ENCODE results near the gene PDZRN3. TPM values are rescaled to one million over a fixed set of nuclear protein-coding genes. Genes with fewer than 3 reads are reported as not detected.

PDZRN3 gene
- total and polyA plus RNA-seq, 7 experiments from 2014 or later, result not detected

GRCh38 chr3:73624017-73624820, 522 bp downstream of the PDZRN3 start:
- ChIA-PET POLR2A (no interaction called here), CTCF (no interaction called here)
- Histone ChIP-seq H3K27ac (ENCODE audit: low read depth, low read length) (no peak overlapping the region), H3K4me3 (ENCODE audit: low read length) (no peak overlapping the region), H3K36me3 (ENCODE audit: control insufficient read depth in 2 of 3, insufficient read depth in 3 of 3, low read length in 3 of 3) (no peaks in the 10 kb centered on the region), H3K4me1 (ENCODE audit: control insufficient read depth in 2 of 2, insufficient read depth in 2 of 2, low read length in 2 of 2) (no peaks in the 10 kb centered on the region), H3K27me3 (ENCODE audit: control insufficient read depth in 2 of 2, insufficient read depth in 2 of 2, low read length in 2 of 2) (no peaks in the 10 kb centered on the region), H3K9me3 (ENCODE audit: control insufficient read depth in 2 of 3, low read length in 3 of 3) (no peaks in the 10 kb centered on the region)
- H3K36me3 Mint-ChIP-seq, result no peaks in the 10 kb centered on the region
- H3K9me3 Mint-ChIP-seq, result peaks cover 0 to 5% (median 0%) of the 10 kb centered on the region in 11 donors
- intact Hi-C loops (cut with micrococcal nuclease), result no loop called here
- H3K27ac Mint-ChIP-seq, result no peak overlapping the region
- peaks cover 15 to 21% (median 20%) of the 10 kb centered on the region in 5 donors for H3K27me3 Mint-ChIP-seq
- no peaks in the 10 kb centered on the region for H3K4me1 Mint-ChIP-seq
- no peak overlapping the region for H3K4me3 Mint-ChIP-seq
- no peak for DNase-seq
- ATAC-seq, result no peak

- no peaks in the 10 kb centered on the region for H3K36me3 ChIP-seq (ENCODE audit: control insufficient read depth in 2 of 3, insufficient read depth in 3 of 3, low read length in 3 of 3)
- no peak overlapping the region for H3K27ac ChIP-seq (ENCODE audit: low read depth, low read length)
- H3K4me1 ChIP-seq (ENCODE audit: control insufficient read depth in 2 of 2, insufficient read depth in 2 of 2, low read length in 2 of 2), result no peaks in the 10 kb centered on the region
- ChIA-PET CTCF (no interaction called here), POLR2A (no interaction called here)
- H3K4me3 ChIP-seq (ENCODE audit: low read length), result no peak overlapping the region
- no peaks in the 10 kb centered on the region for H3K27me3 ChIP-seq (ENCODE audit: control insufficient read depth in 2 of 2, insufficient read depth in 2 of 2, low read length in 2 of 2)
- Mint-ChIP-seq H3K4me1 (no peaks in the 10 kb centered on the region), H3K27ac (no peak overlapping the region), H3K9me3 (peaks cover 0 to 5% (median 0%) of the 10 kb centered on the region in 11 donors), H3K27me3 (peaks cover 15 to 21% (median 20%) of the 10 kb centered on the region in 5 donors), H3K4me3 (no peak overlapping the region), H3K36me3 (no peaks in the 10 kb centered on the region)
- ATAC-seq (no peak), DNase-seq (no peak)
- intact Hi-C loops (cut with micrococcal nuclease), result no loop called here
- no peaks in the 10 kb centered on the region for H3K9me3 ChIP-seq (ENCODE audit: control insufficient read depth in 2 of 3, low read length in 3 of 3)
Observed at GRCh38 chr3:73623346-73623745, 1.4 kb downstream of the PDZRN3 start.

- Mint-ChIP-seq H3K27ac (no peak overlapping the region), H3K4me3 (no peak overlapping the region), H3K36me3 (no peaks in the 10 kb centered on the region), H3K9me3 (peaks cover 0 to 5% (median 0%) of the 10 kb centered on the region in 11 donors), H3K4me1 (no peaks in the 10 kb centered on the region), H3K27me3 (peaks cover 10 to 21% (median 14%) of the 10 kb centered on the region in 5 donors)
- H3K27ac ChIP-seq (ENCODE audit: low read depth, low read length), result no peak overlapping the region
- H3K9me3 ChIP-seq (ENCODE audit: control insufficient read depth in 2 of 3, low read length in 3 of 3), result no peaks in the 10 kb centered on the region
- no peaks in the 10 kb centered on the region for H3K4me1 ChIP-seq (ENCODE audit: control insufficient read depth in 2 of 2, insufficient read depth in 2 of 2, low read length in 2 of 2)
- H3K27me3 ChIP-seq (ENCODE audit: control insufficient read depth in 2 of 2, insufficient read depth in 2 of 2, low read length in 2 of 2), result no peaks in the 10 kb centered on the region
- H3K36me3 ChIP-seq (ENCODE audit: control insufficient read depth in 2 of 3, insufficient read depth in 3 of 3, low read length in 3 of 3), result no peaks in the 10 kb centered on the region
- DNase-seq (no peak), ATAC-seq (no peak)
- ChIA-PET CTCF (no interaction called here), POLR2A (no interaction called here)
- intact Hi-C loops (cut with micrococcal nuclease), result no loop called here
- H3K4me3 ChIP-seq (ENCODE audit: low read length), result no peak overlapping the region
Observed at GRCh38 chr3:73622091-73622805, 2.5 kb downstream of the PDZRN3 start.

- DNase-seq (no peak), ATAC-seq (no peak)
- H3K4me3 Mint-ChIP-seq, result no peak overlapping the region
- no peaks in the 10 kb centered on the region for H3K27me3 ChIP-seq (ENCODE audit: control insufficient read depth in 2 of 2, insufficient read depth in 2 of 2, low read length in 2 of 2)
- H3K4me1 ChIP-seq (ENCODE audit: control insufficient read depth in 2 of 2, insufficient read depth in 2 of 2, low read length in 2 of 2), result no peaks in the 10 kb centered on the region
- ChIA-PET CTCF (interaction anchor here (0.5 kb wide), 1 partner anchor 795 kb away, joined by 3 read pairs; no protein-coding TSS in a partner anchor), POLR2A (no interaction called here)
- no peaks in the 10 kb centered on the region for H3K4me1 Mint-ChIP-seq
- H3K36me3 Mint-ChIP-seq, result no peaks in the 10 kb centered on the region
- peaks cover 0 to 5% (median 0%) of the 10 kb centered on the region in 11 donors for H3K9me3 Mint-ChIP-seq
- no peak overlapping the region for H3K27ac Mint-ChIP-seq
- H3K27ac ChIP-seq (ENCODE audit: low read depth, low read length), result no peak overlapping the region
- no peaks in the 10 kb centered on the region for H3K9me3 ChIP-seq (ENCODE audit: control insufficient read depth in 2 of 3, low read length in 3 of 3)
- intact Hi-C loops (cut with micrococcal nuclease), result no loop called here
- H3K36me3 ChIP-seq (ENCODE audit: control insufficient read depth in 2 of 3, insufficient read depth in 3 of 3, low read length in 3 of 3), result no peaks in the 10 kb centered on the region
- H3K27me3 Mint-ChIP-seq, result peaks cover 9 to 21% (median 14%) of the 10 kb centered on the region in 5 donors
- H3K4me3 ChIP-seq (ENCODE audit: low read length), result no peak overlapping the region
Observed at GRCh38 chr3:73621388-73621787, 3.4 kb downstream of the PDZRN3 start.

GRCh38 chr3:73618461-73618860, 6.3 kb downstream of the PDZRN3 start:
- no peak for ATAC-seq
- H3K4me1 Mint-ChIP-seq, result no peaks in the 10 kb centered on the region

GRCh38 chr3:73616056-73616455, 8.7 kb downstream of the PDZRN3 start:
- DNase-seq, result no peak
- ATAC-seq, result no peak
- peaks cover 0 to 8% (median 0%) of the 10 kb centered on the region in 5 donors for H3K27me3 Mint-ChIP-seq
- no peaks in the 10 kb centered on the region for H3K9me3 ChIP-seq (ENCODE audit: control insufficient read depth in 2 of 3, low read length in 3 of 3)
- H3K27ac ChIP-seq (ENCODE audit: low read depth, low read length), result no peak overlapping the region
- no peaks in the 10 kb centered on the region for H3K36me3 ChIP-seq (ENCODE audit: control insufficient read depth in 2 of 3, insufficient read depth in 3 of 3, low read length in 3 of 3)
- H3K4me1 ChIP-seq (ENCODE audit: control insufficient read depth in 2 of 2, insufficient read depth in 2 of 2, low read length in 2 of 2), result no peaks in the 10 kb centered on the region
- H3K27ac Mint-ChIP-seq, result no peak overlapping the region
- H3K4me3 Mint-ChIP-seq, result no peak overlapping the region
- no peaks in the 10 kb centered on the region for H3K36me3 Mint-ChIP-seq
- POLR2A ChIA-PET, result no interaction called here
- intact Hi-C loops (cut with micrococcal nuclease), result no loop called here
- no peaks in the 10 kb centered on the region for H3K27me3 ChIP-seq (ENCODE audit: control insufficient read depth in 2 of 2, insufficient read depth in 2 of 2, low read length in 2 of 2)
- peaks cover 0 to 9% (median 0%) of the 10 kb centered on the region in 11 donors for H3K9me3 Mint-ChIP-seq
- H3K4me3 ChIP-seq (ENCODE audit: low read length), result no peak overlapping the region
- CTCF ChIA-PET, result no interaction called here
- peaks cover 0 to 1% (median 0%) of the 10 kb centered on the region in 7 donors for H3K4me1 Mint-ChIP-seq

More at GRCh38 chr3:73618461-73618860, 6.3 kb downstream of the PDZRN3 start:
- H3K27ac Mint-ChIP-seq, result no peak overlapping the region
- intact Hi-C loops (cut with micrococcal nuclease), result no loop called here
- H3K9me3 ChIP-seq (ENCODE audit: control insufficient read depth in 2 of 3, low read length in 3 of 3), result no peaks in the 10 kb centered on the region
- no peaks in the 10 kb centered on the region for H3K36me3 ChIP-seq (ENCODE audit: control insufficient read depth in 2 of 3, insufficient read depth in 3 of 3, low read length in 3 of 3)
- peaks cover 0 to 6% (median 0%) of the 10 kb centered on the region in 11 donors for H3K9me3 Mint-ChIP-seq
- no peaks in the 10 kb centered on the region for H3K36me3 Mint-ChIP-seq
- no peak overlapping the region for H3K4me3 Mint-ChIP-seq
- DNase-seq, result no peak
- no peak overlapping the region for H3K27ac ChIP-seq (ENCODE audit: low read depth, low read length)
- peaks cover 0 to 5% (median 3%) of the 10 kb centered on the region in 5 donors for H3K27me3 Mint-ChIP-seq
- CTCF ChIA-PET, result no interaction called here
- no peaks in the 10 kb centered on the region for H3K4me1 ChIP-seq (ENCODE audit: control insufficient read depth in 2 of 2, insufficient read depth in 2 of 2, low read length in 2 of 2)
- POLR2A ChIA-PET, result no interaction called here
- H3K27me3 ChIP-seq (ENCODE audit: control insufficient read depth in 2 of 2, insufficient read depth in 2 of 2, low read length in 2 of 2), result no peaks in the 10 kb centered on the region
- no peak overlapping the region for H3K4me3 ChIP-seq (ENCODE audit: low read length)

Data from naive thymus-derived CD4-positive, alpha-beta T cell (primary cell).